Measurements from ENCODE around the gene TM2D1.

DNA sequence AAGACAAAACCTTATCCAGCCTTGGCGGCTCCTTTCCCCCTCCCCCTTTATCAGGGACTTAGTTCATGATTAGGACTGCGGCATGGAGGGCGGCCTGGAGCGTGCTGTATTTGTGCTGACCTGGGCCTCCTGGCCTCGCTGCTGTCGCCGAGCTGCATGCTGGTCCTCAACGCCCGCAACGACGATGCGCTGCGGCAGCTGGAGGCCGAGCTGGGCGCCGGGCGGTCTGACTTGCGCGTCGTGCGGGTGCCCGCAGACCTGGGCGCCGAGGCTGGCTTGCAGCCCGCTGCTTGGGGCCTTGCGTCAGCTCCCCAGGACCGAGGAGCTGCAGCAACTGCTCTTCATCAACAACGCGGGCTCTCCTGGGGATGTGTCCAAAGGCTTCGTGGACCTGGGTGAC, 70.9 kb downstream of the TM2D1 start:
- TF ChIP-seq, protein P1, sequence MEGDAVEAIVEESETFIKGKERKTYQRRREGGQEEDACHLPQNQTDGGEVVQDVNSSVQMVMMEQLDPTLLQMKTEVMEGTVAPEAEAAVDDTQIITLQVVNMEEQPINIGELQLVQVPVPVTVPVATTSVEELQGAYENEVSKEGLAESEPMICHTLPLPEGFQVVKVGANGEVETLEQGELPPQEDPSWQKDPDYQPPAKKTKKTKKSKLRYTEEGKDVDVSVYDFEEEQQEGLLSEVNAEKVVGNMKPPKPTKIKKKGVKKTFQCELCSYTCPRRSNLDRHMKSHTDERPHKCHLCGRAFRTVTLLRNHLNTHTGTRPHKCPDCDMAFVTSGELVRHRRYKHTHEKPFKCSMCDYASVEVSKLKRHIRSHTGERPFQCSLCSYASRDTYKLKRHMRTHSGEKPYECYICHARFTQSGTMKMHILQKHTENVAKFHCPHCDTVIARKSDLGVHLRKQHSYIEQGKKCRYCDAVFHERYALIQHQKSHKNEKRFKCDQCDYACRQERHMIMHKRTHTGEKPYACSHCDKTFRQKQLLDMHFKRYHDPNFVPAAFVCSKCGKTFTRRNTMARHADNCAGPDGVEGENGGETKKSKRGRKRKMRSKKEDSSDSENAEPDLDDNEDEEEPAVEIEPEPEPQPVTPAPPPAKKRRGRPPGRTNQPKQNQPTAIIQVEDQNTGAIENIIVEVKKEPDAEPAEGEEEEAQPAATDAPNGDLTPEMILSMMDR (IDR thresholded peaks at IDR 0.05; ENCODE audit: poor library complexity): no peak
- TF ChIP-seq EZH2 (IDR thresholded peaks at IDR 0.05; ENCODE audit: borderline replicate concordance): no peak
